Endothelial cell of umbilical vein (primary cell): ENCODE results near the gene SCN3B. TPM values are rescaled to one million over a fixed set of nuclear protein-coding genes. Genes with fewer than 3 reads are reported as not detected.

Experiments used
- BruUV-seq: library from RNA; stranded (reverse); fragments of 400-500 nt; replicated peaks from 2 replicates; lab custom pipeline; 2021; lab: Mats Ljungman, UMichigan
- CTCF ChIA-PET: fragments of 300-600, 350-600 bp; sonication (Branson Sonifier 250); formaldehyde crosslinking; loops from one replicate; lab custom pipeline; 2021; ENCODE audit warnings: antibody characterized with exemption, inconsistent platforms; lab: Charles Lee
- POLR2A ChIA-PET: fragments of 300-600, 350-600 bp; sonication (Branson Sonifier 250); formaldehyde crosslinking; loops from one replicate; lab custom pipeline; 2021; ENCODE audit warnings: antibody characterized with exemption, inconsistent platforms; lab: Charles Lee
- DNase-seq: peaks from one replicate; pipeline ENCODE4 v3.0.0-alpha.2; 2011; ENCODE audit warnings: low read depth, low spot score
- FAIRE-seq: peaks from 2 replicates; lab custom pipeline; 2011; peaks lifted over from hg19 to GRCh38; lab: Jason Lieb, UNC
- H2AFZ ChIP-seq: 2 replicates; pipeline ENCODE4 v1.6.0; 2012; ENCODE audit warnings: low read depth, low read length, control low read depth, inconsistent platforms
- H3K27ac ChIP-seq: 2 replicates; pipeline ENCODE4 v1.5.1; 2011; ENCODE audit warnings: low read depth, mild to moderate bottlenecking, control low read depth, low read length, moderate library complexity; ENCODE audit not compliant: insufficient read depth
- H3K27me3 ChIP-seq, 2 experiments: 2 replicates each; pipeline versions ENCODE4 v1.6.0 to v1.6.1; 2011; ENCODE audit warnings: low read length in 2 of 2, mixed read lengths in 1 of 2; ENCODE audit not compliant: control insufficient read depth in 2 of 2, insufficient read depth in 2 of 2
- H3K36me3 ChIP-seq, 2 experiments: 2 replicates in 1 of 2; 3 replicates in 1 of 2; pipeline ENCODE4 v1.5.1; 2011; ENCODE audit warnings: low read length in 2 of 2, mild to moderate bottlenecking in 1 of 2, moderate library complexity in 1 of 2; ENCODE audit not compliant: control insufficient read depth in 2 of 2, insufficient read depth in 2 of 2; ENCODE audit errors: extremely low read depth in 1 of 2
- H3K4me1 ChIP-seq: 3 replicates; pipeline ENCODE4 v1.5.1; 2011; ENCODE audit warnings: mild to moderate bottlenecking, low read length; ENCODE audit not compliant: control insufficient read depth, insufficient read depth; ENCODE audit errors: extremely low read depth
- H3K4me2 ChIP-seq: 2 replicates; pipeline ENCODE4 v1.6.1; 2011; ENCODE audit warnings: low read length, control low read depth, mixed read lengths; ENCODE audit not compliant: insufficient read depth
- H3K4me3 ChIP-seq, 3 experiments: fragments of 200-600 bp in 1 of 3; sonication (generic), shearing (Covaris generic) in 1 of 3; replicated peaks in 1 of 3; 2 replicates each; pipeline ENCODE4 v1.5.1; 2011 to 2016; ENCODE audit warnings: control low read depth in 3 of 3, low read length in 3 of 3, mild to moderate bottlenecking in 2 of 3, inconsistent platforms in 1 of 3, low read depth in 1 of 3, moderate library complexity in 1 of 3; ENCODE audit not compliant: insufficient read depth in 1 of 3
- H3K79me2 ChIP-seq: 2 replicates; pipeline ENCODE4 v1.6.0; 2012; ENCODE audit warnings: low read length, inconsistent platforms; ENCODE audit not compliant: control insufficient read depth, insufficient read depth
- H3K9ac ChIP-seq: replicated peaks from 2 replicates; pipeline ENCODE3; 2011; ENCODE audit warnings: low read length, control low read depth; ENCODE audit not compliant: insufficient read depth; ENCODE audit errors: extremely low read depth
- H3K9me1 ChIP-seq: replicated peaks from 3 replicates; pipeline ENCODE4 v1.6.0; 2011; ENCODE audit warnings: mild to moderate bottlenecking, low read length; ENCODE audit not compliant: control insufficient read depth, insufficient read depth; ENCODE audit errors: extremely low read depth
- H3K9me3 ChIP-seq: replicated peaks from 2 replicates; pipeline ENCODE4 v1.5.1; 2012; ENCODE audit warnings: low read length, inconsistent platforms; ENCODE audit not compliant: control insufficient read depth, insufficient read depth
- H4K20me1 ChIP-seq: replicated peaks from 2 replicates; pipeline ENCODE3; 2011; ENCODE audit warnings: mild to moderate bottlenecking, low read length; ENCODE audit not compliant: control insufficient read depth, insufficient read depth; ENCODE audit errors: extremely low read depth
- CTCF ChIP-seq, 2 donors: IDR thresholded peaks; 1 replicate in 1 of 2; 2 replicates in 1 of 2; pipeline ENCODE4 v1.5.1; 2011; ENCODE audit warnings: low read length in 2 of 2, mild to moderate bottlenecking in 2 of 2, moderate library complexity in 2 of 2, control low read depth in 1 of 2, inconsistent platforms in 1 of 2, low read depth in 1 of 2; ENCODE audit not compliant: insufficient read depth in 1 of 2; ENCODE audit errors: extremely low read depth in 1 of 2
- EZH2 ChIP-seq: IDR thresholded peaks from 2 replicates; pipeline ENCODE4 v1.6.1; 2012; ENCODE audit warnings: borderline replicate concordance, low read depth, mild to moderate bottlenecking, moderate library complexity, low read length, inconsistent platforms; ENCODE audit not compliant: severe bottlenecking
- FOS ChIP-seq: IDR thresholded peaks from 2 replicates; pipeline ENCODE4 v1.6.1; 2011; ENCODE audit warnings: mild to moderate bottlenecking, low read length, moderate library complexity, borderline replicate concordance; ENCODE audit not compliant: insufficient read depth
- GATA2 ChIP-seq: IDR thresholded peaks from 2 replicates; pipeline ENCODE4 v1.7.0; 2011; ENCODE audit warnings: low read depth, mild to moderate bottlenecking, moderate library complexity, mixed read lengths, low read length; ENCODE audit not compliant: insufficient read length, insufficient read depth
- JUN ChIP-seq: IDR thresholded peaks from 2 replicates; pipeline ENCODE4 v1.6.1; 2011; ENCODE audit warnings: borderline replicate concordance, low read depth; ENCODE audit not compliant: insufficient read length, insufficient read depth
- MAX ChIP-seq: IDR thresholded peaks from 2 replicates; pipeline ENCODE4 v1.6.1; 2011; ENCODE audit not compliant: insufficient read depth, insufficient read length
- MYC ChIP-seq: IDR thresholded peaks from one replicate; pipeline ENCODE4 v1.6.1; 2011; ENCODE audit warnings: mild to moderate bottlenecking, low read depth, low read length
- POLR2A ChIP-seq: IDR thresholded peaks from 2 replicates; pipeline ENCODE4 v1.6.1; 2012; ENCODE audit warnings: low read depth, mild to moderate bottlenecking, control low read depth, low read length
- POLR2AphosphoS5 ChIP-seq: IDR thresholded peaks from 2 replicates; pipeline ENCODE4 v1.6.1; 2012; ENCODE audit warnings: low read depth, mild to moderate bottlenecking, control low read depth, low read length, moderate library complexity; ENCODE audit not compliant: insufficient read depth
- dilution Hi-C: fragments of 300-500 bp; cut with MboI; formaldehyde crosslinking; loops from one replicate; pipeline ENCODE4 v1.15.0; 2019; ENCODE audit warnings: low sequenced_read_pairs; ENCODE audit not compliant: extremely low pct_ligation_motif_present
- intact Hi-C: fragments of 100-400 bp; cut with micrococcal nuclease; formaldehyde crosslinking; loops from one replicate; pipeline ENCODE4 v1.10.0; 2022
- polyA plus RNA-seq, 4 experiments: library from polyadenylated mRNA; depleted of rRNA in 3 of 4; stranded (reverse) in 3 of 4; unstranded in 1 of 4; fragments of >200 nt; gene quantifications; 2 replicates each; pipeline versions ENCODE4 v1.2.1 to v1.2.3, GENCODE V29; 2011 to 2012; ENCODE audit warnings: missing spikeins in 1 of 4
- total RNA-seq: library from RNA; stranded (reverse); gene quantifications from 2 replicates; pipeline ENCODE4 v1.2.3, GENCODE V29; 2021

Gene SCN3B
- total and polyA plus RNA-seq, 2 donors (not counting 3 experiments of a cell fraction or from before 2014, with no cell fraction given) = 0.72 to 1.4 TPM

GRCh38 chr11:123695231-123695630 is 40.8 kb upstream of the SCN3B start:
- dilution Hi-C loops (no loop called here), intact Hi-C loops (no loop called here)
- H3K27me3 ChIP-seq = peaks cover 0 to 2% of the 10 kb centered on the region in 2 experiments
- H4K20me1 ChIP-seq = no peaks in the 10 kb centered on the region
- H3K9me3 ChIP-seq = no peaks in the 10 kb centered on the region
- H3K36me3 ChIP-seq = no peaks in the 10 kb centered on the region
- BruUV-seq = no TSS peak
- TF ChIP-seq FOS = no peak
- no peak for TF ChIP-seq POLR2AphosphoS5
- TF ChIP-seq JUN = no peak
- TF ChIP-seq GATA2 = no peak
- TF ChIP-seq CTCF (IDR thresholded peaks at IDR 0.05; ENCODE audit: extremely low read depth in 1 of 2, insufficient read depth in 1 of 2, low read depth in 1 of 2, low read length in 2 of 2) = no peak
- no peak for TF ChIP-seq MAX
- no peak for TF ChIP-seq POLR2A
- no peak for TF ChIP-seq EZH2
- TF ChIP-seq MYC = no peak
- H3K9ac ChIP-seq = no peak overlapping the region
- no peak overlapping the region for H3K4me3 ChIP-seq
- H3K79me2 ChIP-seq = no peaks in the 10 kb centered on the region
- no peak for DNase-seq
- no peak overlapping the region for H3K4me2 ChIP-seq
- ChIA-PET CTCF (interaction anchor here (0.7 to 1.8 kb wide), 2 partner anchors 16 to 17 kb away, joined by 5 to 8 read pairs; no protein-coding TSS in a partner anchor), POLR2A (interaction anchor here (0.7 to 0.8 kb wide), 2 partner anchors 16 to 105 kb away, joined by 3 to 8 read pairs; no protein-coding TSS in a partner anchor)
- H2AFZ ChIP-seq = no peak overlapping the region
- FAIRE-seq = no peak
- H3K4me1 ChIP-seq = no peaks in the 10 kb centered on the region
- no peaks in the 10 kb centered on the region for H3K9me1 ChIP-seq
- no peak overlapping the region for H3K27ac ChIP-seq
